M059J (cell line): Measurements from ENCODE around the gene CACNA1F. TPM values are rescaled to one million over a fixed set of nuclear protein-coding genes. Genes with fewer than 3 reads are reported as not detected.

Experiments
- DNase-seq: peaks from one replicate; pipeline ENCODE4 v3.0.0-alpha.2; 2012; ENCODE audit warnings: low read depth
- total RNA-seq: library from RNA; depleted of rRNA; stranded (reverse); fragments of >200 nt; shearing (Covaris generic); gene quantifications from 2 replicates; pipeline ENCODE4 v1.2.3, GENCODE V29; 2014; rRNA removed

Gene CACNA1F
- total RNA-seq, 1 experiment from 2014 or later = not detected

DNA sequence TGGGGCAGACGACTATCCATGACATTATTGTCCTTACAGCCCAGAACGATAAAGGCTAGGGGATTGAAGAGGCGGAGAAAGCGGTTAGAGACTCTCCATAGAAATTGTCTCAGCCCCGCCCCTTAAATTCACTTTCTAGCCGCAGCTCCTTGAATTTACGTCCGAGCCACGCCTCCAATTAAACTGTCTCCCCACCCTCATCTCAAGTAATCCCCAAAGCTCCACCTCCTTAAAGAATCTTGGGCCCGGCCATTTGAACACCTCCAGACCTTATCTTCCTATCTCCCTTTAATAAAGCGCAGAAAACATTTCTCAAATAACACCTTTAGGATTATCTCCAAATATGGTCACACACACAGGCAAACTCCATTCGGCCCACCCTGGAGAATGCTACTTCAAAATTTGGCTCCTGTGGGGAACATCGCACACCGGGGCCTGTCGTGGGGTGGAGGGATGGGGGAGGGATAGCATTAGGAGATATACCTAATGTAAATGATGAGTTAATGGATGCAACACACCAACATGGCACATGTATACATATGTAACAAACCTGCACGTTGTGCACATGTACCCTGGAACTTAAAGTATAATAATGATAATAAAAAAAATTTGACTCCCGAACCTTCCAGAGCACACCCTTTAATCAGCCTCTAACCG is 77.8 kb downstream of the CACNA1F start:
- DNase-seq = peak; percentile 25

Other genes starting within 250 kb of the CACNA1F start
- gene GRIPAP1, start 231.1 kb downstream of the CACNA1F start, total RNA-seq = 20.1 and 46.6 TPM in 2 replicates
- gene TFE3, start 190.0 kb downstream of the CACNA1F start, total RNA-seq = 40.9 and 71.6 TPM in 2 replicates
- gene CCDC120, start 174.3 kb downstream of the CACNA1F start, total RNA-seq = 0.07 and 1.1 TPM in 2 replicates
- 25.0 and 29.3 TPM in 2 replicates for gene PRAF2, start 159.3 kb downstream of the CACNA1F start, total RNA-seq
- 39.5 and 45.2 TPM in 2 replicates for gene WDR45, start 153.5 kb downstream of the CACNA1F start, total RNA-seq
- gene GPKOW, start 109.6 kb downstream of the CACNA1F start, total RNA-seq = 35.9 and 49.1 TPM in 2 replicates
- 0.10 and 4.3 TPM in 2 replicates for gene MAGIX, start 70.6 kb downstream of the CACNA1F start, total RNA-seq
- 147 and 217 TPM in 2 replicates for gene PLP2, start 61.4 kb downstream of the CACNA1F start, total RNA-seq
- 5.8 and 14.9 TPM in 2 replicates for gene PRICKLE3, start 47.0 kb downstream of the CACNA1F start, total RNA-seq
- 0.25 and 0.54 TPM in 2 replicates for gene SYP, start 33.1 kb downstream of the CACNA1F start, total RNA-seq
- 14.1 and 20.9 TPM in 2 replicates for gene CCDC22, start 2.1 kb upstream of the CACNA1F start, total RNA-seq
- gene FOXP3, start 31.4 kb upstream of the CACNA1F start, total RNA-seq = 0.07 TPM in 1 of 2 replicates, not detected in the other
- 2.8 and 5.6 TPM in 2 replicates for gene PPP1R3F, start 36.5 kb upstream of the CACNA1F start, total RNA-seq
- gene GAGE10, start 70.3 kb upstream of the CACNA1F start, total RNA-seq = not detected in 2 replicates
- not detected in 2 replicates for gene GAGE12J, start 88.7 kb upstream of the CACNA1F start, total RNA-seq
- not detected in 2 replicates for gene GAGE13, start 98.2 kb upstream of the CACNA1F start, total RNA-seq